Neuronal stem cell (in vitro differentiated cells): ENCODE results near the gene KCNE4.

Experiments used
- DNase-seq: peaks from one replicate; pipeline ENCODE4 v3.0.0-alpha.2; 2013; ENCODE audit warnings: low spot score
- H2AFZ ChIP-seq: one replicate; pipeline ENCODE4 v1.6.1; 2013; ENCODE audit warnings: mild to moderate bottlenecking, low read length, inconsistent platforms
- H2AK5ac ChIP-seq: 2 replicates; pipeline ENCODE4 v1.6.1; 2013; ENCODE audit warnings: low read depth, mild to moderate bottlenecking, inconsistent platforms, low read length, moderate library complexity, mixed read lengths
- H2BK120ac ChIP-seq: 2 replicates; pipeline ENCODE4 v1.6.1; 2013; ENCODE audit warnings: low read depth, mild to moderate bottlenecking, inconsistent platforms, low read length, moderate library complexity, mixed read lengths
- H2BK12ac ChIP-seq: one replicate; pipeline ENCODE4 v1.6.1; 2013; ENCODE audit warnings: low read length, inconsistent platforms
- H2BK15ac ChIP-seq: 2 replicates; pipeline ENCODE4 v1.6.1; 2013; ENCODE audit warnings: mild to moderate bottlenecking, low read length, inconsistent platforms, mixed read lengths
- H2BK5ac ChIP-seq: one replicate; pipeline ENCODE4 v1.6.1; 2013; ENCODE audit warnings: inconsistent platforms, mild to moderate bottlenecking, low read length, moderate library complexity
- H3K14ac ChIP-seq: one replicate; pipeline ENCODE4 v1.6.1; 2013; ENCODE audit warnings: low read length, inconsistent platforms
- H3K18ac ChIP-seq: 2 replicates; pipeline ENCODE4 v1.6.1; 2013; ENCODE audit warnings: low read length, inconsistent platforms
- H3K23ac ChIP-seq: 2 replicates; pipeline ENCODE4 v1.6.1; 2013; ENCODE audit warnings: low read depth, mild to moderate bottlenecking, mixed read lengths, low read length, inconsistent platforms; ENCODE audit not compliant: poor library complexity
- H3K27ac ChIP-seq: replicated peaks from 3 replicates; pipeline ENCODE4 v1.5.1; 2013; ENCODE audit warnings: low read length, inconsistent platforms
- H3K27me3 ChIP-seq, 3 experiments: 2 replicates each; pipeline ENCODE4 v1.6.1; 2013; ENCODE audit warnings: low read length in 3 of 3, mild to moderate bottlenecking in 2 of 3, inconsistent platforms in 1 of 3, low read depth in 1 of 3, mixed read lengths in 1 of 3, moderate library complexity in 1 of 3; ENCODE audit not compliant: control insufficient read depth in 3 of 3, insufficient read depth in 3 of 3
- H3K36me3 ChIP-seq, 2 donors: replicated peaks in 1 of 2; 2 replicates each; pipeline ENCODE4 v1.6.1; 2013; ENCODE audit warnings: low read length in 2 of 2; ENCODE audit not compliant: control insufficient read depth in 2 of 2, insufficient read depth in 2 of 2
- H3K4ac ChIP-seq: 2 replicates; pipeline ENCODE4 v1.6.1; 2013; ENCODE audit warnings: inconsistent platforms, mild to moderate bottlenecking, low read length, moderate library complexity
- H3K4me1 ChIP-seq, 2 donors: 1 replicate in 1 of 2; 2 replicates in 1 of 2; pipeline ENCODE4 v1.6.1; 2013; ENCODE audit warnings: low read length in 2 of 2, low read depth in 1 of 2; ENCODE audit not compliant: control insufficient read depth in 2 of 2, insufficient read depth in 1 of 2
- H3K4me2 ChIP-seq: one replicate; pipeline ENCODE4 v1.6.1; 2013; ENCODE audit warnings: mild to moderate bottlenecking, low read length, inconsistent platforms; ENCODE audit not compliant: insufficient read depth, poor library complexity, severe bottlenecking
- H3K4me3 ChIP-seq, 2 donors: 2 replicates each; pipeline ENCODE4 v1.5.1; 2013; ENCODE audit warnings: low read length in 2 of 2, mild to moderate bottlenecking in 2 of 2, inconsistent platforms in 1 of 2, moderate library complexity in 1 of 2
- H3K79me1 ChIP-seq: one replicate; pipeline ENCODE4 v1.6.1; 2013; ENCODE audit warnings: low read depth, mild to moderate bottlenecking, inconsistent platforms, low read length, moderate library complexity
- H3K9ac ChIP-seq: one replicate; pipeline ENCODE4 v1.6.1; 2013; ENCODE audit warnings: mild to moderate bottlenecking, low read depth, low read length, inconsistent platforms; ENCODE audit not compliant: poor library complexity
- H3K9me3 ChIP-seq, 2 donors: replicated peaks in 1 of 2; 2 replicates each; pipeline versions ENCODE3 to v1.6.1; 2013; ENCODE audit warnings: low read length in 2 of 2, mild to moderate bottlenecking in 2 of 2, inconsistent platforms in 1 of 2, low read depth in 1 of 2, mixed read lengths in 1 of 2, moderate library complexity in 1 of 2; ENCODE audit not compliant: control insufficient read depth in 2 of 2, insufficient read depth in 1 of 2
- H4K8ac ChIP-seq: one replicate; pipeline ENCODE4 v1.6.1; 2013; ENCODE audit warnings: low read depth, mild to moderate bottlenecking, inconsistent platforms, low read length, moderate library complexity
- H4K91ac ChIP-seq: one replicate; pipeline ENCODE4 v1.6.1; 2013; ENCODE audit warnings: low read length, low read depth, mild to moderate bottlenecking, inconsistent platforms; ENCODE audit not compliant: poor library complexity
- WGBS, 2 donors: extraction: QIAGEN DNeasy Blood & Tissue Kit; methylation state at CpG; one replicate each; pipeline ENCODE4 v1.1.7; 2013; ENCODE audit warnings: missing lambda C conversion rate in 2 of 2, mixed read lengths in 1 of 2; ENCODE audit not compliant: insufficient read length in 2 of 2, insufficient replicate concordance in 1 of 2; ENCODE audit errors: extremely low coverage in 2 of 2; 5-methylcytosine and 5-hydroxymethylcytosine counted together

KCNE4 gene

GRCh38 chr2:223100061-223100511 lies 48.1 kb downstream of the KCNE4 start:
- Histone ChIP-seq H3K4ac (no peak overlapping the region), H3K27me3 (no peaks in the 10 kb centered on the region), H3K9me3 (no peaks in the 10 kb centered on the region), H3K79me1 (no peaks in the 10 kb centered on the region), H2BK12ac (no peak overlapping the region), H2AFZ (no peak overlapping the region), H2AK5ac (no peak overlapping the region), H2BK5ac (no peak overlapping the region), H3K36me3 (no peaks in the 10 kb centered on the region), H3K4me2 (no peak overlapping the region), H3K18ac (no peak overlapping the region), H3K4me1 (no peaks in the 10 kb centered on the region), H2BK15ac (no peak overlapping the region), H3K27ac (no peak overlapping the region), H3K9ac (no peak overlapping the region), H4K8ac (no peak overlapping the region), H4K91ac (no peak overlapping the region), H2BK120ac (no peak overlapping the region), H3K14ac (no peak overlapping the region), H3K4me3 (no peak overlapping the region), H3K23ac (no peak overlapping the region)
- DNase-seq, result no peak
- WGBS, 2 donors, result no CpG with 5 or more reads among the region's 4 CpGs

DNA sequence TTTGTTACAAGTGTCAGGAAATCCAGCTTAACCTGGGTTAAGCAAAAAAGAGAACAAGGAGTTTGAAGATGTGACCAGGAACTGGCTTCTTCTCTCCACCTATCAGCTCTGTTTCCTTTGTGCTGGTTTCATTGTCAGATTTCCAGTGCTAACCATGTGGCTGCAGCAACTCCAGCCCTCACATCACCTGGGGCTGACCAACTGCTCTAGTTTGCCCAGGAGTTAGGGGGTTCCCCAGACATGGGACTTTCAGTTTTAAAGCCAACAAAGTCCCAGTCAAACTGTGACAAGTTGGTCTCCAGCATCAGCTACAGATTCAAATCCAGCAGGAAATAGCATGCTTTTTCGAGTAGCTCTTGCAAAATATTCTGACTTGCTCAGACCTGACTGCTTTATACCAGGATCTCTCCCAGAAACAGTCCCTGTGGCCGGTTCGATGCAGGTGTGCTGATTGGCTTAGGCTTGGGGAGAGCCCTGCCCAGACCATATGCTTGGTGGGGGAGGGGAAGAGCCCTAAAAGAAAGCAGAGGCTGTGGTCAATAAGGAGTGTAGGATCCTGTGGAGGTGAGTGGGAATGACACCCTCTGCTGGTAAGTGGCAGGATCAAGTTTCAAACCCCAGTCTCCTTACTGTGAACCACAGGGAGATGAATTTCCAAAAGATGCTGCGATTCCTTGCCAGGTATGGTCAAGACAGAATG lies 49.5 kb downstream of the KCNE4 start:
- Histone ChIP-seq H3K4me1 (no peaks in the 10 kb centered on the region), H2AFZ (peak overlapping the region; percentile 1), H3K9me3 (no peaks in the 10 kb centered on the region), H3K27me3 (no peaks in the 10 kb centered on the region), H3K36me3 (no peaks in the 10 kb centered on the region), H4K8ac (no peak overlapping the region), H3K9ac (no peak overlapping the region), H3K79me1 (no peaks in the 10 kb centered on the region), H3K27ac (no peak overlapping the region), H2AK5ac (no peak overlapping the region), H2BK15ac (no peak overlapping the region), H3K4me2 (no peak overlapping the region), H2BK12ac (no peak overlapping the region), H2BK5ac (no peak overlapping the region), H3K4me3 (no peak overlapping the region), H4K91ac (no peak overlapping the region), H3K23ac (no peak overlapping the region), H3K4ac (no peak overlapping the region), H2BK120ac (no peak overlapping the region), H3K18ac (no peak overlapping the region), H3K14ac (no peak overlapping the region)
- no CpG with 5 or more reads among the region's 4 CpGs for WGBS, 2 donors
- DNase-seq, result peak; percentile 29

- no peak overlapping the region for H3K4ac ChIP-seq
- H3K4me1 ChIP-seq, result no peaks in the 10 kb centered on the region
- no peak overlapping the region for H4K91ac ChIP-seq
- no peak overlapping the region for H3K27ac ChIP-seq
- WGBS, 2 donors, result no CpG with 5 or more reads among the region's 3 CpGs
- no peak overlapping the region for H3K9ac ChIP-seq
- no peak overlapping the region for H3K18ac ChIP-seq
- H2BK120ac ChIP-seq, result no peak overlapping the region
- H3K4me2 ChIP-seq, result no peak overlapping the region
- no peaks in the 10 kb centered on the region for H3K27me3 ChIP-seq
- H3K79me1 ChIP-seq, result no peaks in the 10 kb centered on the region
- no peaks in the 10 kb centered on the region for H3K36me3 ChIP-seq
- H2AK5ac ChIP-seq, result no peak overlapping the region
- no peak overlapping the region for H2BK5ac ChIP-seq
- no peak for DNase-seq
- H2BK15ac ChIP-seq, result no peak overlapping the region
- no peaks in the 10 kb centered on the region for H3K9me3 ChIP-seq
- H2BK12ac ChIP-seq, result no peak overlapping the region
- H3K4me3 ChIP-seq, result no peak overlapping the region
- H2AFZ ChIP-seq, result peak overlapping the region; percentile 1
- H3K14ac ChIP-seq, result no peak overlapping the region
- H4K8ac ChIP-seq, result no peak overlapping the region
- no peak overlapping the region for H3K23ac ChIP-seq
These were observed 50.0 kb downstream of the KCNE4 start for GRCh38 chr2:223102040-223102400.

- Histone ChIP-seq H3K4me3 (no peak overlapping the region), H4K91ac (no peak overlapping the region), H3K4ac (no peak overlapping the region), H3K27me3 (no peaks in the 10 kb centered on the region), H2BK12ac (no peak overlapping the region), H2BK5ac (no peak overlapping the region), H4K8ac (no peak overlapping the region), H2AK5ac (no peak overlapping the region), H2AFZ (no peak overlapping the region), H3K18ac (no peak overlapping the region), H2BK15ac (no peak overlapping the region), H3K9me3 (no peaks in the 10 kb centered on the region), H3K27ac (no peak overlapping the region), H3K14ac (no peak overlapping the region), H3K4me1 (no peaks in the 10 kb centered on the region), H3K79me1 (no peaks in the 10 kb centered on the region), H3K36me3 (no peaks in the 10 kb centered on the region), H3K9ac (no peak overlapping the region), H3K4me2 (no peak overlapping the region), H2BK120ac (no peak overlapping the region), H3K23ac (no peak overlapping the region)
- no peak for DNase-seq
- no CpG with 5 or more reads among the region's 3 CpGs for WGBS, 2 donors
These were observed 50.5 kb downstream of the KCNE4 start for GRCh38 chr2:223102450-223102849.
